Heart left ventricle (tissue), 16 donors: ENCODE data around the gene FADS3. TPM values are rescaled to one million over a fixed set of nuclear protein-coding genes. Genes with fewer than 3 reads are reported as not detected.

Experiments
- ATAC-seq, 4 donors: fragments of 200-7000 bp; cut with Tn5 transposase; one replicate each; pipeline ENCODE4 v1.9.1; 2020 to 2022; ENCODE audit warnings: moderate library complexity in 4 of 4, mild to moderate bottlenecking in 3 of 4, moderate number of reproducible peaks in 1 of 4
- DNase-seq, 5 donors: peaks; one replicate each; pipeline ENCODE4 v3.0.0-alpha.2; 2020
- H3K27ac ChIP-seq, 12 donors: fragments of 200-600 bp; sonication (generic) in 4 of 12; one replicate each; pipeline versions ENCODE4 v1.5.0 to v1.8.0; 2016 to 2022; ENCODE audit warnings: mild to moderate bottlenecking in 2 of 12
- H3K27me3 ChIP-seq, 9 donors: fragments of 200-600 bp; sonication (generic) in 2 of 9; one replicate each; pipeline versions ENCODE4 v1.5.1 to v1.8.0; 2016 to 2022; ENCODE audit warnings: mild to moderate bottlenecking in 3 of 9
- H3K36me3 ChIP-seq, 9 donors: fragments of 200-600 bp; sonication (generic) in 2 of 9; one replicate each; pipeline versions ENCODE4 v1.5.0 to v1.8.0; 2018 to 2022; ENCODE audit warnings: mild to moderate bottlenecking in 2 of 9
- H3K4me1 ChIP-seq, 12 donors: fragments of 200-600 bp; sonication (generic) in 4 of 12; one replicate each; pipeline versions ENCODE4 v1.5.0 to v1.8.0; 2016 to 2022; ENCODE audit warnings: mild to moderate bottlenecking in 3 of 12
- H3K4me3 ChIP-seq, 12 donors: fragments of 200-600 bp; sonication (generic) in 4 of 12; one replicate each; pipeline versions ENCODE4 v1.5.0 to v1.8.0; 2017 to 2022; ENCODE audit warnings: mild to moderate bottlenecking in 9 of 12, moderate library complexity in 4 of 12
- H3K9me3 ChIP-seq, 12 donors: fragments of 200-600 bp; sonication (generic) in 4 of 12; one replicate each; pipeline versions ENCODE4 v1.5.0 to v1.8.0; 2016 to 2022; ENCODE audit warnings: mild to moderate bottlenecking in 1 of 12
- POLR2A ChIP-seq, 2 donors: fragments of 450-650 bp; IDR thresholded peaks; one replicate each; pipeline ENCODE4 v1.6.1; 2017; ENCODE audit warnings: antibody characterized with exemption in 2 of 2, mild to moderate bottlenecking in 2 of 2, moderate library complexity in 2 of 2
- WGBS, 4 donors: extraction: QIAGEN DNeasy Blood & Tissue Kit in 2 of 4; methylation state at CpG; one replicate each; pipeline versions ENCODE4 v1.1.5 to v1.1.7; 2013 to 2018; 5-methylcytosine and 5-hydroxymethylcytosine counted together
- intact Hi-C, 10 donors: fragments of 100-400 bp; cut with DNase I; formaldehyde crosslinking; loops; one replicate each; pipeline versions ENCODE4 v1.11.1 to v1.14.2; 2022
- polyA plus RNA-seq, 2 donors: library from polyadenylated mRNA; stranded (reverse); fragments of 200-250 nt; gene quantifications; one replicate each; pipeline ENCODE4 v1.2.3, GENCODE V29; 2013
- total RNA-seq, 9 donors: library from RNA; depleted of rRNA in 2 of 9; stranded (reverse); fragments of >200 nt in 2 of 9; fragmentation: NEBNext Ultra II Directional in 3 of 9; extraction: Animal tissue kit (Norgen Biotek cat#: 25700) in 3 of 9; gene quantifications; one replicate each; pipeline versions ENCODE4 v1.1.0 to v1.2.4, GENCODE V29; 2016 to 2023
- TF ChIP-seq, protein P1 (sequence below), 12 donors: fragments of 200-600 bp; sonication (generic) in 4 of 12; IDR thresholded peaks; one replicate each; pipeline versions ENCODE4 v1.5.0 to v1.8.0; 2018 to 2022; ENCODE audit warnings: antibody characterized with exemption in 12 of 12, mild to moderate bottlenecking in 5 of 12
- donor health status: ischemic (EF 13 %, LVEDD 7.1; RV severe dilation, severe dysfunction).
- donor health status: healthy with polysubstance abuse.
- donor health status: DM: no; HTN: yes; CAD: no.
- donor health status: DM: no; HTN: no; CAD: no.
- donor health status: ischemic (EF 25% LVEDD 6.9; RV normal size, moderate dysfunction).
- donor health status: ischemic (EF 25% LVEDD 5.7; RV mildly dilated, moderate dysfunction).
- donor health status: healthy.
- donor health status: DM: yes; HTN: yes; CAD: no.
- donor health status: ischemic (EF 35%, LVEDD 5.7; RV mildly dilated, moderate dysfunction).
- donor health status: nonischemic (EF 11% LVEDD 7.7; RV severe dilation, severe dysfunction).
- donor health status: DM: yes; HTN: yes; CAD: no.
- donor health status: PGD.
- donor health status: ischemic (EF 29% LVEDD 5.4; RV normal size, mild dysfunction).
- donor health status: nonischemic (EF 23%, LVEDD 6.1; RV moderate dilation, normal function).

The FADS3 gene
- total and polyA plus RNA-seq, 11 donors, result 53.2 to 237 (median 79.6) TPM

DNA sequence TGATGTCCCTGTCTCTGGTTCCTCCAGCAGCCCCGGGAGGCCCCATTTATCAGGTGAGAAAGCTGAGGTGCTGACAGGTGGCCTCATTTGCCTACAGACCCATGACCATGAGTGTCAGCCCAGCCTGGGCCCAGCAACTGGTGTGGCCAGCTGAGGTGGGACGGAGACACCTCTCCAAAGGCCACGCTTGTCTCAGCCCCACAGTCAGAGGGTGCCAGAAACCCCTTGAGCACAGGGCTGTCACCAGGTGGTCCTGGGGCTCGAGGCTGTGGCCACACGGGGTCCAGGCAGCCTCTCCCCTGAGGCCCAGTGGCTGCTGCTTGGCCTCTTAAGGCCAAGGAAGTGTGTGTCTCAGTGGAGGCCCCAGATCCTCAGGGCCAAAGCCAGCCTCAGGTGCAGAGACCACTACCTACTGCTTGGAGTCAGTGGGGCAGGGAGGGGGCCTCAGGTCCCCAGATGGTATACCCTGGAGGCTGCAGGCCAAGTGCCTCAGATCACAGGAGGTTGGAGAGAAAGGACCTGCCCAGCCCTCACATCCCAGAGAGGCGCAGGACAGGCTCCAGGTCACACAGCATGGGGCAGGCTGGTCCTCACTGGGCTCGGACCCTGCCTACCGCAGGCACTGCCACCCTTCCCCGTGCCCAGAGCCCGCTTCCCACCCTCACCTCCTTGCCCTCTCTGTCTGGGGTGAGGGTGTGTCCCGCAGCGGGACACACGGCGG, 14.6 kb upstream of the FADS3 start:
- H3K27ac ChIP-seq, result no peak overlapping the region
- ATAC-seq (no peak), DNase-seq (no peak)
- WGBS, 4 donors, result 86 to 90% (median 87%) methylated on average over 12 to 14 of the region's 14 CpGs
- no peaks in the 10 kb centered on the region for H3K9me3 ChIP-seq
- H3K36me3 ChIP-seq, result peaks cover 0 to 64% (median 19%) of the 10 kb centered on the region in 9 donors
- H3K4me3 ChIP-seq, result no peak overlapping the region
- intact Hi-C loops, result no loop called here
- TF ChIP-seq POLR2A (IDR thresholded peaks at IDR 0.05), result no peak
- TF ChIP-seq, protein P1, sequence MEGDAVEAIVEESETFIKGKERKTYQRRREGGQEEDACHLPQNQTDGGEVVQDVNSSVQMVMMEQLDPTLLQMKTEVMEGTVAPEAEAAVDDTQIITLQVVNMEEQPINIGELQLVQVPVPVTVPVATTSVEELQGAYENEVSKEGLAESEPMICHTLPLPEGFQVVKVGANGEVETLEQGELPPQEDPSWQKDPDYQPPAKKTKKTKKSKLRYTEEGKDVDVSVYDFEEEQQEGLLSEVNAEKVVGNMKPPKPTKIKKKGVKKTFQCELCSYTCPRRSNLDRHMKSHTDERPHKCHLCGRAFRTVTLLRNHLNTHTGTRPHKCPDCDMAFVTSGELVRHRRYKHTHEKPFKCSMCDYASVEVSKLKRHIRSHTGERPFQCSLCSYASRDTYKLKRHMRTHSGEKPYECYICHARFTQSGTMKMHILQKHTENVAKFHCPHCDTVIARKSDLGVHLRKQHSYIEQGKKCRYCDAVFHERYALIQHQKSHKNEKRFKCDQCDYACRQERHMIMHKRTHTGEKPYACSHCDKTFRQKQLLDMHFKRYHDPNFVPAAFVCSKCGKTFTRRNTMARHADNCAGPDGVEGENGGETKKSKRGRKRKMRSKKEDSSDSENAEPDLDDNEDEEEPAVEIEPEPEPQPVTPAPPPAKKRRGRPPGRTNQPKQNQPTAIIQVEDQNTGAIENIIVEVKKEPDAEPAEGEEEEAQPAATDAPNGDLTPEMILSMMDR (IDR thresholded peaks at IDR 0.05), result no peak
- H3K4me1 ChIP-seq, result peaks cover 0 to 29% (median 16%) of the 10 kb centered on the region in 12 donors
- no peaks in the 10 kb centered on the region for H3K27me3 ChIP-seq

DNA sequence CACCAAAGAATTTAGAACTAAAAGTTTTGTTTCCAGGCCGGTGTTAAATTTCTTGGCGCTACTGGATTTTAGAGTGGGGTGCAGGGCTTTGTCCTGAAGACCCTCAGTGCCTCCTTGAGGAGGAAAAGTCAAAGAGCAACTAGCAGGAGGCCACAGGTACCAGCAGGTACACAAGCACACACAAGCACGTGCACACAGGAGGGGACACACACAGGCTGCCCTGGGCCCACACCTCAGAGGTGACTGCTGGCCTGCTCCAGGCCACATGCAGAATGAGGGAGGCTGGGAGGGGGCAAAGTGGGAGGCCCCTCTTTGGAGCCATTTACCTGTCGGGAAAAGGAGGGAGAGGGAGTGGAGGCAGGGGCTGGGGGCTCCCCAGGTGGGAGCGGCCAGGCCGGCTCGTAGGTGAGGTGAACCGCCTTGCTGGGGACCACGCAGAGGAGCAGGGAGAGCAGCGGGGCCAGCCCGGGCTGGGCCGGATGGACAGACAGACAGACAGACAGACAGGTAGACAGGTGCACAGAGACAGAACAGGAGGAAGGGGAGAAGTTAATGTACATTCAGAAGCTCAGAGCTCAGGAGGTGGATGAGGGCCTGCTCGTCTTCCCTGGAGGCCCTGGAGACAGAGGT, 13.8 kb upstream of the FADS3 start:
- TF ChIP-seq, protein P1 (IDR thresholded peaks at IDR 0.05), result no peak
- TF ChIP-seq POLR2A (IDR thresholded peaks at IDR 0.05), result no peak
- Histone ChIP-seq H3K4me1 (peaks cover 0 to 21% (median 10%) of the 10 kb centered on the region in 12 donors), H3K36me3 (peaks cover 0 to 72% (median 19%) of the 10 kb centered on the region in 9 donors), H3K9me3 (no peaks in the 10 kb centered on the region), H3K4me3 (no peak overlapping the region), H3K27me3 (no peaks in the 10 kb centered on the region), H3K27ac (no peak overlapping the region)
- ATAC-seq, result no peak
- WGBS, 4 donors, result 90 to 97% (median 95%) methylated on average over 13 of the region's 13 CpGs
- intact Hi-C loops, result no loop called here
- no peak for DNase-seq

DNA sequence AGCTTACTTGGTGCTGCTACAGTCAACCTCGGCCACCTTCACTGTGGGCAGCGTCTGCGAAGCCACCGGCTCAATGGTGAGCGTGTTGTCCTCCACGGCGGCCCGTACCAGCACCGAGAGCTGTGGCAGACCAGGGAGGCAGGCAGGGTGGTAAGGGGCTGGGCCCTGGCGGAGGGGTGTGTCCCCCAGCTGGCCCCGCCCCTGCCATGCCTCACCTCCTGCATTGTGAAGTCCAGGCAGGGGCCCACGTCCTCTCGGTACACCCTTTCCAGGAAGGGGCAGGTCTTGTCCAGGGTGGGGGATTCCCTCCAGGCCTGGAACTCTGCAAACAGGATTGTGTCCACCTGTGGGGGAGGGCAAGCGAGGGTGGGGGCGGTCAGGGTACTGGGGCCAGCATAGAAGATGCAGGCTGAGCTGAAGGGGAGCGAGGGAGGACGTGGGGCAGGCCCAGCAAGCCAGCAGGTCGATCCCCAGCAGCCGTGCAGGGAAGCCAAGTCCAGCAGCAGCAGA, 13.2 kb upstream of the FADS3 start:
- TF ChIP-seq, protein P1 (IDR thresholded peaks at IDR 0.05), result no peak
- no peak for TF ChIP-seq POLR2A (IDR thresholded peaks at IDR 0.05)
- peak overlapping the region in 1 of 12 donors; percentile 22 for H3K4me3 ChIP-seq
- ATAC-seq (peak in 2 of 4 donors; percentile 40 to 57), DNase-seq (peak in 1 of 5 donors; percentile 29)
- H3K27ac ChIP-seq, result peak overlapping the region in 1 of 12 donors; percentile 2
- H3K27me3 ChIP-seq, result no peaks in the 10 kb centered on the region
- WGBS, 4 donors, result 63 to 84% (median 77%) methylated on average over 15 to 19 of the region's 19 CpGs
- no peaks in the 10 kb centered on the region for H3K9me3 ChIP-seq
- H3K36me3 ChIP-seq, result peaks cover 0 to 73% (median 19%) of the 10 kb centered on the region in 9 donors
- H3K4me1 ChIP-seq, result peaks cover 0 to 18% (median 10%) of the 10 kb centered on the region in 12 donors
- intact Hi-C loops, result no loop called here

DNA sequence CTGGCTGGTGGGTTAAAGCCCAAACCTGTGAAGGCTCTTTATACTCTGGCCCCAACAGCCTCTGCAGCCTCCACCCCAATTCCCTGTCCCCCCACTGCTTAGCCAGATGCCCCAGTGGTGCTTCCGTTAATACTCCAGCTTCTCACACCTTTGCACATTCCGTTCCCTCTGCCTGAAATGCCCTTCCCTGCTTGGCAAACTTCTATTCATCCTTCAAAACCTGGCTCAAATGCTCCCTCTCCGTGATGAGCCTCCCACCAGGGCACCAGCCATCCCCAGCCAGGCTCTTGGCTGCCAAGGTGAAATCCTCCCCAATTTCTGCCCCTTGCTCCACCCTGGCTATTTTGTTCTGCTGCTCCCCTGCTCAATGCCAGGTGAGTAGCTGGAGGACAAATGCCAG, 12.5 kb upstream of the FADS3 start:
- TF ChIP-seq, protein P1 (IDR thresholded peaks at IDR 0.05), result no peak
- TF ChIP-seq POLR2A (IDR thresholded peaks at IDR 0.05), result no peak
- H3K4me1 ChIP-seq, result peaks cover 0 to 18% (median 6%) of the 10 kb centered on the region in 12 donors
- intact Hi-C loops, result no loop called here
- DNase-seq (no peak), ATAC-seq (no peak)
- H3K36me3 ChIP-seq, result peaks cover 0 to 78% (median 19%) of the 10 kb centered on the region in 9 donors
- H3K27ac ChIP-seq, result no peak overlapping the region
- H3K4me3 ChIP-seq, result peak overlapping the region in 1 of 12 donors; percentile 22
- no peaks in the 10 kb centered on the region for H3K27me3 ChIP-seq
- no peaks in the 10 kb centered on the region for H3K9me3 ChIP-seq
- WGBS, 4 donors, result 95 to 100% (median 97%) methylated on average over 3 of the region's 3 CpGs
